Lower leg skin (tissue), 4 donors: ENCODE measurements around the gene EML6. TPM values are rescaled to one million over a fixed set of nuclear protein-coding genes. Genes with fewer than 3 reads are reported as not detected.

Source experiments
- DNase-seq, 2 donors: peaks; one replicate each; pipeline ENCODE4 v3.0.0-alpha.2; 2019; ENCODE audit warnings: low spot score in 2 of 2
- H3K4me3 ChIP-seq: fragments of 200-600 bp; sonication (generic); 2 replicates; pipeline ENCODE4 v1.5.1; 2017; ENCODE audit warnings: mild to moderate bottlenecking, low read depth; ENCODE audit not compliant: poor library complexity, severe bottlenecking
- POLR2A ChIP-seq, 2 donors: fragments of 450-650 bp; IDR thresholded peaks; one replicate each; pipeline ENCODE4 v1.6.1; 2016 to 2017; ENCODE audit warnings: antibody characterized with exemption in 2 of 2, mild to moderate bottlenecking in 1 of 2, moderate library complexity in 1 of 2
- WGBS, 2 donors: methylation state at CpG; one replicate each; pipeline ENCODE4 v1.1.5; 2018; 5-methylcytosine and 5-hydroxymethylcytosine counted together
- intact Hi-C: fragments of 100-400 bp; cut with DNase I; formaldehyde crosslinking; loops from one replicate; pipeline ENCODE4 v1.15.0; 2023; ENCODE audit warnings: low total_unique reads
- total RNA-seq, 4 donors: library from RNA; depleted of rRNA; stranded (reverse); fragments of >200 nt; gene quantifications; one replicate each; pipeline ENCODE4 v1.1.0, GENCODE V29; 2016
- TF ChIP-seq, protein P1 (sequence below), 3 donors: fragments of 450-650 bp; IDR thresholded peaks; one replicate each; pipeline ENCODE4 v1.5.1; 2016; ENCODE audit warnings: antibody characterized with exemption in 3 of 3, mild to moderate bottlenecking in 3 of 3, moderate library complexity in 2 of 3

Gene EML6
- total RNA-seq, 4 donors from 2014 or later, result 1.8 to 4.4 (median 3.3) TPM

DNA sequence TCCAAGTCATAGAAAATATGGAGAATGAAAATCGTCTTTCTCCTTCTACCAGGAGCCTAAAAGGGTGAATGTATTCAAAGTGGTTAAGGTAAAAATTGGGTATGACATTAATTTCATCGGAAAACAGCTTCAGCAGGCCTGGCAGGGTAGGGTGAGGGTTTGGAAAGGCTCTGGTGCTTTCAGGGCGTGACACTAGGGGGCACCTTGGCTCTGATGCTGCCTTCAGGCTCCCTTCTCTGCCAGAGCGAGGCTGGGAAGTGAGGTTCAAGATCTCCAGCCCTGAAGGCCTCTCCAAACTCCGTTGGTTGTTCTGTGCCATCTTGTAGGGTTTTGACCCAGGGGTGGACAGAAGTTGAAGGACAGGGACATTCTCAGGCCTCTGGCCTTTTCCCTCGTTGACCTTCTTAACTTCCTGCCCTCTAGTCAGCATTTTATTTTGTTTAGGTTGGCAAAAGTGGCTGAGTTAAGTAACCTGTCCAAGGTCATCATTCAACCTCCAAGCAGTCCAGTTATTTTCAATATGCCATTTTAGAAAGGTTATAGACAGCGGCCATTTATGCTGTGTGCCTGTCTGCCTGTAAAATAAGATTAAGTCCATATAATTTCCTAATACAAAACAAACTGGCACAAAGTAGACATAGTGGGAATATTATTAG is 40.3 kb downstream of the EML6 start:
- no peak overlapping the region for H3K4me3 ChIP-seq
- 84 to 85% methylated on average over 7 of the region's 7 CpGs for WGBS, 2 donors
- intact Hi-C loops, result no loop called here
- no peak for DNase-seq
- TF ChIP-seq, protein P1, sequence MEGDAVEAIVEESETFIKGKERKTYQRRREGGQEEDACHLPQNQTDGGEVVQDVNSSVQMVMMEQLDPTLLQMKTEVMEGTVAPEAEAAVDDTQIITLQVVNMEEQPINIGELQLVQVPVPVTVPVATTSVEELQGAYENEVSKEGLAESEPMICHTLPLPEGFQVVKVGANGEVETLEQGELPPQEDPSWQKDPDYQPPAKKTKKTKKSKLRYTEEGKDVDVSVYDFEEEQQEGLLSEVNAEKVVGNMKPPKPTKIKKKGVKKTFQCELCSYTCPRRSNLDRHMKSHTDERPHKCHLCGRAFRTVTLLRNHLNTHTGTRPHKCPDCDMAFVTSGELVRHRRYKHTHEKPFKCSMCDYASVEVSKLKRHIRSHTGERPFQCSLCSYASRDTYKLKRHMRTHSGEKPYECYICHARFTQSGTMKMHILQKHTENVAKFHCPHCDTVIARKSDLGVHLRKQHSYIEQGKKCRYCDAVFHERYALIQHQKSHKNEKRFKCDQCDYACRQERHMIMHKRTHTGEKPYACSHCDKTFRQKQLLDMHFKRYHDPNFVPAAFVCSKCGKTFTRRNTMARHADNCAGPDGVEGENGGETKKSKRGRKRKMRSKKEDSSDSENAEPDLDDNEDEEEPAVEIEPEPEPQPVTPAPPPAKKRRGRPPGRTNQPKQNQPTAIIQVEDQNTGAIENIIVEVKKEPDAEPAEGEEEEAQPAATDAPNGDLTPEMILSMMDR (IDR thresholded peaks at IDR 0.05), result no peak
- TF ChIP-seq POLR2A (IDR thresholded peaks at IDR 0.05), result no peak

DNA sequence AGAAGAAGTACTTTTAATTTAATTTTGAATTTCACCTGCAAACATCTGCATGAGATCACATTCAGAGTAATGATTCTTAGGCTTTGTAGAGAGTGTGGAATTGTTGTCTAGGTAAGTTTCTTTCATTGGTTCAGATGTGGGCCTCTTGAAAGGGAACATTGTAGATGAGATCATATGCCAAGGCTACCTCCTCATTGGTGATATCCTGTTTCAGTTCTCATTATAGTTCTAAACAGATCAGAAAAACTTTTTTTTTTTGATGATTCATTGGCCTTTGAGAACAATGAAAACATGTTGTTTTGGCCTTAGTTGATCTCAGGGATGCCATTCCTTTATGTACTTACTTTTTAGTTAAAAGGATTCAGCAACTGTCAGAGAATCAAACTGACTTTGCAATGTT is 44.5 kb downstream of the EML6 start:
- intact Hi-C loops, result no loop called here
- TF ChIP-seq, protein P1 (IDR thresholded peaks at IDR 0.05), result no peak
- no peak for TF ChIP-seq POLR2A (IDR thresholded peaks at IDR 0.05)
- no peak overlapping the region for H3K4me3 ChIP-seq
- DNase-seq, result no peak

DNA sequence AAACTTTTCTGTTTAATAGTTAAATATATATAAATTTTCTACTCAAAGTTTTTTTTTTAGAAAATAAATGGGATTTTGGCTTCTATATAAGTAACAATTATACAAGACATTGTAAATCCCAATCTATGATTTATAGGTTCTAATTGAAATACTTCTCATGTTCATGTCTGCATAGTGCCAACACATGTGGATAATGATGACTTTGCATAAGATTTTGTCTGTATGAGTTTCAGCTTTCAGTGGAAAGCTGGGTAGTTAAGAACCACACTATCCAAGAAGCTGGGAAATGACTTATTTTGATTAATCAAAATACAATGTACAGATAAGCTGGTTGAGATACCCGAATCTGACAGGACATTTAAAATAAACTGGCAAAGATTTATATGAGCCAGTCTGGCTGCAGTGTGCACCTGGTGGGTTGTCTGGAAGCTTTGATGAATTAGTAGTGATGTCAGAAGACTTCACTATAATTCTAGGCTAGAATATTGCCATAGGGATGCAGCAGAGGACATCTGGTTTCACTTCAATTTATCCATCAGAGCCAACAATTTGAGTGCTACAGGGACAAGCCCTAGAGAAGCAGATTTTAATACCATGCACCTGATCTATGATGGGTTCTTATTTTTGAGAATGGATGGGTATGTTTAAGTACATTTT is 45.4 kb downstream of the EML6 start:
- 18 to 30% methylated on average over 1 of the region's 1 CpG for WGBS, 2 donors
- intact Hi-C loops, result no loop called here

DNA sequence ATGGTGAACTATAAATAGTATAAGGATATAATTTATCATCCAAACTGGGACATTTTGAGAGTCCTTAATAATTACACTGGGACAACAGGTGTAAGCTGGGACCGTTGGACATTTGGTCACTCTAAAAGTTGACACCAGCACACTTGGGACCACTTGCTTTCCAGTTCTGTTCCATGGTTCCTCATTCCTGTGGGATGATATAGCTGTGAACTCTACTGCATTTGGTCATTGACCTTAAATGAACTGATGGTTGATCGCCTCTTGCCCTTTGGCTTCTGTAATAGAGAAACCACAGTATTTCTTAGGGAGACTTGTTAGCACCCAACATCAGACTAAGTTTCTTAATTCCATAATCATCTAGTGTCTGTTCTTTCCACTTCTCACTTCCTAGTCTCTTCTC is 46.7 kb downstream of the EML6 start:
- intact Hi-C loops, result no loop called here
- no peak for DNase-seq
- no peak for TF ChIP-seq POLR2A (IDR thresholded peaks at IDR 0.05)
- TF ChIP-seq, protein P1 (IDR thresholded peaks at IDR 0.05), result no peak
- no peak overlapping the region for H3K4me3 ChIP-seq
- 80 to 82% methylated on average over 2 of the region's 2 CpGs for WGBS, 2 donors

More for the DNA sequence above, 45.4 kb downstream of the EML6 start:
- TF ChIP-seq POLR2A (IDR thresholded peaks at IDR 0.05), result no peak
- TF ChIP-seq, protein P1 (IDR thresholded peaks at IDR 0.05), result no peak
- H3K4me3 ChIP-seq, result no peak overlapping the region
- DNase-seq, result no peak

DNA sequence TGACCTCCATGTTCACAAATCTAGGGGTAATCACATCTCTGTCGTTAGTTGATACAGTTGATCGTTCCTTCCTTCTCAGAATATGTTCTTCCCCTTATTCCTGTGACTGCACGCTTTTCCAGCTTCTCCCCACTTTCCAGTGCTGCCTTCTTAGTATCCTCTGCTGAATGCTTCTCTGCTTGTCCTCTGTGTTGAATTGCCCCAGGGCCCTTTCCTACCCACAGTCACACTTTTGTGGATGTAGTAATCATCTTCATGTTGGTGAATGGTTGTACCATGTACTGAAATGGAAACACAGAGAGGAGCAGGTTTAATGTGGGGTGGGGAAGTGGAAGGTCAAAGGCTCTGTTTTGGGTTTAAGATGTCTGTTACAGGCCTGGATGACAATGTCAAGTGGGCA is 47.2 kb downstream of the EML6 start:
- 93 to 96% methylated on average over 3 of the region's 3 CpGs for WGBS, 2 donors
- TF ChIP-seq POLR2A (IDR thresholded peaks at IDR 0.05), result no peak
- TF ChIP-seq, protein P1 (IDR thresholded peaks at IDR 0.05), result no peak
- intact Hi-C loops, result no loop called here
- H3K4me3 ChIP-seq, result no peak overlapping the region
- no peak for DNase-seq
